ENCODE results near the gene LRCH3.

DNA sequence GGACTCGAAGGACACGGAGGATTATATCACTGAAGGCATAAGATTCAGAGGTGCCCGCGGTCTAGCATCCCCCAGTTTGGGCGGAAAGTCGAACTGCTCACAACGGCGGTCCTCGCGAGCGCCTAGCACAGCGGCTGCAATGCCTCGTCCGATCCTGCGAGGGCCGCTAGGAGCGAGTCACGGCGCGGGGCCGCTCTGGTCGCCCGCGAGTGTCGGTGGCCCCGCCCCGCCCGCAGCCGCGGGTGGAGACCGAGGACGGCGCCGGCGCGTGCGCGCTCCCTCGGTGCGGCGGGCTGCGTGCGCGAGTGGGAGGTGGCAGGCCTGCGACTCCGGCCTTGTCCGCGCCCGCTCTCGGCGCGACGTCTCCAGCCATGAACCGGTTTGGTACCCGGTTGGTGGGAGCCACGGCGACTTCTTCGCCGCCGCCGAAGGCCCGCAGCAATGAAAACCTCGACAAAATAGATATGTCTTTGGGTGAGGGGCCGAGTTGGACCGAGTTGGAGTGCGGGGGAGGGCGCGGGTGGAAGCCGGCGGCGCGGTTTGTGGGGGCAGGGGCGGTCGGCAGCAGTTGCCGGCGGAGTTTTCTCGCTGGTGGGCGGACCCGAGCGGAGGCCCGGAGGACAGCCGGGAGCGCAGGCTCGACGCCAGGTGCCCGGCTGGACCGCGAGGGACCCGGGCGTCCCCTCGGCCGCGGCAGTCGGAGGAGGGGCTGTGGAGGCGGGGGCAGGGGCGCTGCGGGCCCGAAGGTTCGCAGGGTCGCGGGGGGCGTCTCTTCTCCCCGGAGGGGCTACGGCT lies 41.3 kb upstream of the LRCH3 start, which contains the start of gene FYTTD1:
- TF ChIP-seq, protein P1, sequence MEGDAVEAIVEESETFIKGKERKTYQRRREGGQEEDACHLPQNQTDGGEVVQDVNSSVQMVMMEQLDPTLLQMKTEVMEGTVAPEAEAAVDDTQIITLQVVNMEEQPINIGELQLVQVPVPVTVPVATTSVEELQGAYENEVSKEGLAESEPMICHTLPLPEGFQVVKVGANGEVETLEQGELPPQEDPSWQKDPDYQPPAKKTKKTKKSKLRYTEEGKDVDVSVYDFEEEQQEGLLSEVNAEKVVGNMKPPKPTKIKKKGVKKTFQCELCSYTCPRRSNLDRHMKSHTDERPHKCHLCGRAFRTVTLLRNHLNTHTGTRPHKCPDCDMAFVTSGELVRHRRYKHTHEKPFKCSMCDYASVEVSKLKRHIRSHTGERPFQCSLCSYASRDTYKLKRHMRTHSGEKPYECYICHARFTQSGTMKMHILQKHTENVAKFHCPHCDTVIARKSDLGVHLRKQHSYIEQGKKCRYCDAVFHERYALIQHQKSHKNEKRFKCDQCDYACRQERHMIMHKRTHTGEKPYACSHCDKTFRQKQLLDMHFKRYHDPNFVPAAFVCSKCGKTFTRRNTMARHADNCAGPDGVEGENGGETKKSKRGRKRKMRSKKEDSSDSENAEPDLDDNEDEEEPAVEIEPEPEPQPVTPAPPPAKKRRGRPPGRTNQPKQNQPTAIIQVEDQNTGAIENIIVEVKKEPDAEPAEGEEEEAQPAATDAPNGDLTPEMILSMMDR (IDR thresholded peaks at IDR 0.05; ENCODE audit: borderline replicate concordance, extremely low read depth, low read length, poor library complexity, severe bottlenecking) = peak; percentile 59
- peak; percentile 56 for TF ChIP-seq EZH2 (IDR thresholded peaks at IDR 0.05; ENCODE audit: borderline replicate concordance, low read depth, low read length, severe bottlenecking)
